T-cell (primary cell): Measurements from ENCODE around the gene SERPINB7. TPM values are rescaled to one million over a fixed set of nuclear protein-coding genes. Genes with fewer than 3 reads are reported as not detected.

ENCODE experiments used
- ATAC-seq, 4 experiments: fragments of 200-7000 bp in 3 of 4; fragments of 150-1000 bp in 1 of 4; cut with Tn5 transposase; replicated peaks in 1 of 4; 1 replicate in 3 of 4; 2 replicates in 1 of 4; pipeline ENCODE4 v1.10.0; 2021; ENCODE audit warnings: moderate library complexity in 3 of 4, mild to moderate bottlenecking in 2 of 4, moderate number of reproducible peaks in 1 of 4
- CTCF ChIA-PET, 2 donors: fragments of 300-600 bp; sonication (Branson Sonifier 250); formaldehyde crosslinking; loops; one replicate each; lab custom pipeline; 2022; ENCODE audit warnings: antibody characterized with exemption in 2 of 2; lab: Charles Lee
- POLR2A ChIA-PET, 2 donors: fragments of 300-600 bp; sonication (Branson Sonifier 250); formaldehyde crosslinking; loops; one replicate each; lab custom pipeline; 2022; ENCODE audit warnings: antibody characterized with exemption in 2 of 2; lab: Charles Lee
- DNase-seq, 35 experiments: peaks; one replicate each; pipeline versions ENCODE4 v3.0.0 to v3.0.0-alpha.2; 2013 to 2023
- H3K27ac ChIP-seq: one replicate; pipeline ENCODE4 v1.5.1; 2013; ENCODE audit warnings: low read length
- H3K27me3 ChIP-seq, 2 experiments: replicated peaks in 1 of 2; 1 replicate in 1 of 2; 2 replicates in 1 of 2; pipeline versions ENCODE4 v1.6.1 to v1.7.0; 2013; ENCODE audit warnings: low read length in 1 of 2, mixed read lengths in 1 of 2; ENCODE audit not compliant: control insufficient read depth in 2 of 2, insufficient read depth in 2 of 2; ENCODE audit errors: extremely low read depth in 1 of 2
- H3K36me3 ChIP-seq, 2 donors: 1 replicate in 1 of 2; 2 replicates in 1 of 2; pipeline versions ENCODE4 v1.6.1 to v1.7.0; 2013; ENCODE audit warnings: low read length in 1 of 2; ENCODE audit not compliant: control insufficient read depth in 2 of 2, insufficient read depth in 1 of 2; ENCODE audit errors: extremely low read depth in 1 of 2
- H3K4me1 ChIP-seq, 2 experiments: 1 replicate in 1 of 2; 2 replicates in 1 of 2; pipeline versions ENCODE4 v1.6.1 to v1.7.0; 2013; ENCODE audit warnings: low read length in 2 of 2, mixed read lengths in 1 of 2; ENCODE audit not compliant: insufficient read depth in 2 of 2, control insufficient read depth in 1 of 2; ENCODE audit errors: extremely low read depth in 1 of 2
- H3K4me3 ChIP-seq, 2 donors: 1 replicate in 1 of 2; 2 replicates in 1 of 2; pipeline versions ENCODE4 v1.5.1 to v1.7.0; 2013; ENCODE audit warnings: mild to moderate bottlenecking in 2 of 2, low read length in 1 of 2, moderate library complexity in 1 of 2; ENCODE audit not compliant: control insufficient read depth in 1 of 2; ENCODE audit errors: extremely low read depth in 1 of 2
- H3K9me3 ChIP-seq: 2 replicates; pipeline ENCODE4 v1.7.0; 2013
- H3K27ac Mint-ChIP-seq, 2 donors: one replicate each; pipeline ENCODE4 v1.8.0; 2020 to 2021; ENCODE audit warnings: mild to moderate bottlenecking in 2 of 2, mixed read lengths in 2 of 2
- H3K27me3 Mint-ChIP-seq, 2 donors: one replicate each; pipeline ENCODE4 v1.8.0; 2021 to 2022; ENCODE audit warnings: mixed read lengths in 2 of 2
- H3K36me3 Mint-ChIP-seq: one replicate; pipeline ENCODE4 v1.8.0; 2021; ENCODE audit warnings: mixed read lengths
- H3K4me1 Mint-ChIP-seq, 3 donors: one replicate each; pipeline ENCODE4 v1.8.0; 2020 to 2022; ENCODE audit warnings: mixed read lengths in 3 of 3, mild to moderate bottlenecking in 1 of 3
- H3K4me3 Mint-ChIP-seq, 3 donors: one replicate each; pipeline ENCODE4 v1.8.0; 2020 to 2022; ENCODE audit warnings: mild to moderate bottlenecking in 3 of 3, mixed read lengths in 3 of 3, moderate library complexity in 3 of 3
- H3K9me3 Mint-ChIP-seq, 3 donors: one replicate each; pipeline ENCODE4 v1.8.0; 2020 to 2022; ENCODE audit warnings: mixed read lengths in 3 of 3
- WGBS: methylation state at CpG from one replicate; pipeline ENCODE4 v1.1.5; 2013; ENCODE audit warnings: missing lambda C conversion rate; ENCODE audit not compliant: insufficient coverage; 5-methylcytosine and 5-hydroxymethylcytosine counted together
- total RNA-seq, 35 experiments: library from RNA in 6 of 35; stranded (reverse) in 6 of 35; fragments of 120-200 nt in 1 of 35; gene quantifications; one replicate each; pipeline versions ENCODE4 v1.2.1 to v1.2.4 and lab custom pipeline; 2013 to 2026

Gene SERPINB7
- total RNA-seq, 5 donors from 2014 or later (not counting 1 experiment from before 2014, with no cell fraction given): not detected

DNA sequence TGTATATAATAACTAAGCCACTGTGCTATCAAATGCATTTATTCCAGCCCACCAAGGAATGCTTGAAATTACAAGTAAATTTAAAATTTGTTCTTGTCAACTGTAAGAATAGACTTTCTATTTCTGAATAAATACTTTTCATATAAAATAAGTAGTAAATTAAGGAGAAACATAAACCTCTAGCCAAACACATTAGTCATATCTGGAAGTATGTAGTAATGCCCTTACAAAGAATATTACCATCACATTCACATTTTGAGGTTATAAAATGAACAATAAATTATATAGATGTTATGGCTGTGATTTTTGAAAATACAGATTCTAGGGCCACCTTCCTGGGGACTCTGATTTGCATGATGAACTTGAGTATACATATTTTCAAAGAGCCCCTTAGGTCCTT, 54.7 kb downstream of the SERPINB7 start:
- no peaks in the 10 kb centered on the region for H3K9me3 Mint-ChIP-seq

GRCh38 chr18:63831080-63831788, 56.0 kb downstream of the SERPINB7 start:
- H3K27ac ChIP-seq: no peak overlapping the region
- no peaks in the 10 kb centered on the region for H3K36me3 ChIP-seq
- no peaks in the 10 kb centered on the region for H3K27me3 ChIP-seq
- CTCF ChIA-PET: no interaction called here
- Mint-ChIP-seq H3K4me1 (peaks cover 0 to 2% (median 2%) of the 10 kb centered on the region in 3 donors), H3K36me3 (no peaks in the 10 kb centered on the region), H3K4me3 (no peak overlapping the region), H3K27ac (no peak overlapping the region), H3K9me3 (no peaks in the 10 kb centered on the region), H3K27me3 (peaks cover 8 to 10% of the 10 kb centered on the region in 2 donors)
- no peak overlapping the region for H3K4me3 ChIP-seq
- WGBS: 67% methylated on average over 3 of the region's 6 CpGs
- POLR2A ChIA-PET: no interaction called here
- ATAC-seq (no peak), DNase-seq (no peak)
- no peaks in the 10 kb centered on the region for H3K9me3 ChIP-seq
- no peaks in the 10 kb centered on the region for H3K4me1 ChIP-seq

More for the DNA sequence above, 54.7 kb downstream of the SERPINB7 start:
- no peaks in the 10 kb centered on the region for H3K9me3 ChIP-seq
- ChIA-PET POLR2A (no interaction called here), CTCF (no interaction called here)
- no peak overlapping the region for H3K4me3 Mint-ChIP-seq
- H3K4me1 ChIP-seq: no peaks in the 10 kb centered on the region
- ATAC-seq (no peak), DNase-seq (no peak)
- H3K4me1 Mint-ChIP-seq: peaks cover 0 to 2% (median 2%) of the 10 kb centered on the region in 3 donors
- H3K27me3 Mint-ChIP-seq: peaks cover 11 to 13% of the 10 kb centered on the region in 2 donors
- H3K36me3 ChIP-seq: no peaks in the 10 kb centered on the region
- no peaks in the 10 kb centered on the region for H3K36me3 Mint-ChIP-seq
- no peak overlapping the region for H3K4me3 ChIP-seq
- no peak overlapping the region for H3K27ac Mint-ChIP-seq
- no peaks in the 10 kb centered on the region for H3K27me3 ChIP-seq
- no peak overlapping the region for H3K27ac ChIP-seq

GRCh38 chr18:63832470-63832869, 57.3 kb downstream of the SERPINB7 start:
- ChIA-PET POLR2A (no interaction called here), CTCF (no interaction called here)
- ATAC-seq: no peak
- no peaks in the 10 kb centered on the region for H3K36me3 Mint-ChIP-seq
- no peaks in the 10 kb centered on the region for H3K36me3 ChIP-seq
- H3K27ac ChIP-seq: no peak overlapping the region
- H3K9me3 ChIP-seq: no peaks in the 10 kb centered on the region
- H3K4me3 Mint-ChIP-seq: no peak overlapping the region
- peaks cover 0 to 2% (median 2%) of the 10 kb centered on the region in 3 donors for H3K4me1 Mint-ChIP-seq
- no peak overlapping the region for H3K4me3 ChIP-seq
- no peaks in the 10 kb centered on the region for H3K4me1 ChIP-seq
- H3K27me3 Mint-ChIP-seq: peaks cover 8 to 10% of the 10 kb centered on the region in 2 donors
- no peaks in the 10 kb centered on the region for H3K9me3 Mint-ChIP-seq
- no peak for DNase-seq
- WGBS: no CpG with 5 or more reads among the region's 1 CpG
- peaks cover 0 to 1% of the 10 kb centered on the region in 2 experiments for H3K27me3 ChIP-seq
- H3K27ac Mint-ChIP-seq: no peak overlapping the region

GRCh38 chr18:63834471-63835113, 59.4 kb downstream of the SERPINB7 start:
- Histone ChIP-seq H3K36me3 (no peaks in the 10 kb centered on the region), H3K27me3 (peaks cover 0 to 2% of the 10 kb centered on the region in 2 experiments), H3K27ac (no peak overlapping the region), H3K4me3 (no peak overlapping the region), H3K9me3 (no peaks in the 10 kb centered on the region), H3K4me1 (no peaks in the 10 kb centered on the region)
- peaks cover 0 to 2% (median 2%) of the 10 kb centered on the region in 3 donors for H3K4me1 Mint-ChIP-seq
- no CpG with 5 or more reads among the region's 4 CpGs for WGBS
- ChIA-PET CTCF (no interaction called here), POLR2A (no interaction called here)
- DNase-seq: no peak
- no peak for ATAC-seq
- no peaks in the 10 kb centered on the region for H3K9me3 Mint-ChIP-seq
- H3K36me3 Mint-ChIP-seq: no peaks in the 10 kb centered on the region
- no peak overlapping the region for H3K4me3 Mint-ChIP-seq
- H3K27ac Mint-ChIP-seq: no peak overlapping the region
- H3K27me3 Mint-ChIP-seq: peaks cover 9 to 11% of the 10 kb centered on the region in 2 donors

DNA sequence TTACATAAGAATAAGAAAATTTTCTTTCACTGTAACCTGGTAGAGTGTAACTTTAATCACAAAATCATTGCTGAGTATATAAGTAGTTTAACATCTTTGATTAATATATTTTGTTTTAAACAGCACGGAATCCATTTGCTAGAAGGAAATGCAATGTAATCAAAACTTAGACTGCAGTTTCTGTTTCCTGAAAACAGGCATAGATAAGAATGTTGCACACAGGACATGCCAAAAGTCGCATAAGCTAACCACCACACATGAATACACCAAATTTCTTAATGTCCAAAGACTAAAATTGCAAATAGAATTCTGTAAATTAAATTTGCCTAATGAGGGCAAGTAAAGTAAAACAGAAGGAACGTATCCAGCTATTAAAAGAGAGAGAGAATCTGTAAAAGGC, 61.2 kb downstream of the SERPINB7 start:
- ATAC-seq (no peak), DNase-seq (no peak)
- no peaks in the 10 kb centered on the region for H3K9me3 Mint-ChIP-seq
- no peak overlapping the region for H3K4me3 Mint-ChIP-seq
- no peak overlapping the region for H3K27ac Mint-ChIP-seq
- H3K4me1 Mint-ChIP-seq: peaks cover 0 to under 1% (median 0%) of the 10 kb centered on the region in 3 donors
- Histone ChIP-seq H3K27ac (no peak overlapping the region), H3K36me3 (no peaks in the 10 kb centered on the region), H3K9me3 (no peaks in the 10 kb centered on the region), H3K4me3 (no peak overlapping the region), H3K27me3 (peaks cover 0 to 3% of the 10 kb centered on the region in 2 experiments), H3K4me1 (no peaks in the 10 kb centered on the region)
- peaks cover 17 to 21% of the 10 kb centered on the region in 2 donors for H3K27me3 Mint-ChIP-seq
- H3K36me3 Mint-ChIP-seq: no peaks in the 10 kb centered on the region
- ChIA-PET CTCF (no interaction called here), POLR2A (no interaction called here)
- no CpG with 5 or more reads among the region's 3 CpGs for WGBS

DNA sequence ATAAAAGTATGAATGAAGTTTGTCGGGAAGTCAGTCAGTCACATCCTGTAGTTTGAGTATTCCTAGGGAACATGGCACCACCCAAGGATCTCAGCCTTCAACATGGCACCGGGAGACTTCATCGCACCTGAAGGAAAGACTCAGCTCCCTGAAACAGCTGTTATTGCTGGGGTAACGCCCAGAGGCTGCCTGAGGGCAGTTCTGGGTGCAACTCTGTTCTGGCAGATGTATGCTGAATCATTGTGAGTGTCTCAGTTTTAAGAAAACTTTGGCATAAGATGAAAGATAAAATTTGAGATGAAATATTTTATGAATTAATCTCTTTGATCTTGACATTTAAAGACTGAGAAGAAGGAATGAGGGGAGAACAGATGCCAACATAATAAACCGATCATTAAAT, 62.4 kb downstream of the SERPINB7 start:
- WGBS: 88% methylated on average over 4 of the region's 5 CpGs
- DNase-seq: no peak
- Histone ChIP-seq H3K4me1 (no peaks in the 10 kb centered on the region), H3K27me3 (peaks cover 0 to 5% of the 10 kb centered on the region in 2 experiments), H3K27ac (no peak overlapping the region), H3K9me3 (no peaks in the 10 kb centered on the region), H3K36me3 (no peaks in the 10 kb centered on the region), H3K4me3 (no peak overlapping the region)
- no peaks in the 10 kb centered on the region for H3K9me3 Mint-ChIP-seq
- CTCF ChIA-PET: no interaction called here
- H3K27me3 Mint-ChIP-seq: peaks cover 16 to 18% of the 10 kb centered on the region in 2 donors
- POLR2A ChIA-PET: no interaction called here
- H3K27ac Mint-ChIP-seq: no peak overlapping the region
- no peaks in the 10 kb centered on the region for H3K4me1 Mint-ChIP-seq
- H3K4me3 Mint-ChIP-seq: no peak overlapping the region
- no peaks in the 10 kb centered on the region for H3K36me3 Mint-ChIP-seq
- no peak for ATAC-seq
